ENCODE measurements around the gene IGSF3. TPM values are rescaled to one million over a fixed set of nuclear protein-coding genes. Genes with fewer than 3 reads are reported as not detected.

Gene IGSF3
- total RNA-seq, 1 donor from 2014 or later, result 37.1 TPM

DNA sequence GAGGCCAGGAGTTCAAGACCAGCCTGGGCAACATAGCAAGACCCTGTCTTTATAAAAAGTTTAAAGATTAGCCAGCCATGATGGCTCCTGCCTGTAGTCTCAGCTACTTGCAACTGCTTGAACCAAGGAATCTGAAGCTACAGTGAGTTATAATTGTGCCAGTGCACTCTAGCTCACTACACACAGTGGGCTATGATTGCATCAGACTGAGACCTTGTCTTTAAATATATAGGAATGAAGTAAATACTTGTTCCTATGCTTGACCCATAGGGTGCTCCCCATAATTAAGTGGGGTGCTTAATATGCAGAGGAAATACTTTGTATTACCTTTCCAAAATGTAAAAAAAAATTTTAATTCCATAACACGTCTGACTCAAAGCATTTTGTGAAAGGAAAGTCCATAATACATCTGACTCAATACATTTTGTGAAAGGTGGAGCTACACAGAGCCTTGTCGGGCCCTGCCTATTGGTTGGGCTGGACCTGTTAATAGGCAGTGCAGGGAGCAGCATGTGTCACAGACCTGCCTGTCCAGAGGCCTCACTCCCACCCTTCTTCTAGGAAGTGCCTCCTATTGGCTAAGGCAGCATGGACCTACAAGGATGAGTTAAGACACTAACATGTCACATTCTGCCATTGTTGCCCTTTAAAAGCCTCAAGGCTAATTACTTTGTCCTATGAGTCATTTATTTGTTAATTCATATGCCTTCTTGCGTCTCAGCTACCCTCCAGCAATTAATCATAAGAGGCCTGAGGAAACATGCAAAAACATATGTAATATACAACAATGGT is 130.3 kb downstream of the IGSF3 start:
- peak; percentile 99 for DNase-seq (ENCODE audit: low read depth)
- TF ChIP-seq, protein P1, sequence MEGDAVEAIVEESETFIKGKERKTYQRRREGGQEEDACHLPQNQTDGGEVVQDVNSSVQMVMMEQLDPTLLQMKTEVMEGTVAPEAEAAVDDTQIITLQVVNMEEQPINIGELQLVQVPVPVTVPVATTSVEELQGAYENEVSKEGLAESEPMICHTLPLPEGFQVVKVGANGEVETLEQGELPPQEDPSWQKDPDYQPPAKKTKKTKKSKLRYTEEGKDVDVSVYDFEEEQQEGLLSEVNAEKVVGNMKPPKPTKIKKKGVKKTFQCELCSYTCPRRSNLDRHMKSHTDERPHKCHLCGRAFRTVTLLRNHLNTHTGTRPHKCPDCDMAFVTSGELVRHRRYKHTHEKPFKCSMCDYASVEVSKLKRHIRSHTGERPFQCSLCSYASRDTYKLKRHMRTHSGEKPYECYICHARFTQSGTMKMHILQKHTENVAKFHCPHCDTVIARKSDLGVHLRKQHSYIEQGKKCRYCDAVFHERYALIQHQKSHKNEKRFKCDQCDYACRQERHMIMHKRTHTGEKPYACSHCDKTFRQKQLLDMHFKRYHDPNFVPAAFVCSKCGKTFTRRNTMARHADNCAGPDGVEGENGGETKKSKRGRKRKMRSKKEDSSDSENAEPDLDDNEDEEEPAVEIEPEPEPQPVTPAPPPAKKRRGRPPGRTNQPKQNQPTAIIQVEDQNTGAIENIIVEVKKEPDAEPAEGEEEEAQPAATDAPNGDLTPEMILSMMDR (IDR thresholded peaks at IDR 0.05; ENCODE audit: insufficient read depth, low read length, severe bottlenecking), result no peak
- Histone ChIP-seq H3K4me3 (ENCODE audit: low read depth, low read length) (no peak overlapping the region), H3K27me3 (ENCODE audit: control insufficient read depth, insufficient read depth, low read length) (no peaks in the 10 kb centered on the region), H3K36me3 (ENCODE audit: control insufficient read depth, insufficient read depth, low read length) (peaks cover 10% of the 10 kb centered on the region)
- FAIRE-seq, result peak; percentile 99

DNA sequence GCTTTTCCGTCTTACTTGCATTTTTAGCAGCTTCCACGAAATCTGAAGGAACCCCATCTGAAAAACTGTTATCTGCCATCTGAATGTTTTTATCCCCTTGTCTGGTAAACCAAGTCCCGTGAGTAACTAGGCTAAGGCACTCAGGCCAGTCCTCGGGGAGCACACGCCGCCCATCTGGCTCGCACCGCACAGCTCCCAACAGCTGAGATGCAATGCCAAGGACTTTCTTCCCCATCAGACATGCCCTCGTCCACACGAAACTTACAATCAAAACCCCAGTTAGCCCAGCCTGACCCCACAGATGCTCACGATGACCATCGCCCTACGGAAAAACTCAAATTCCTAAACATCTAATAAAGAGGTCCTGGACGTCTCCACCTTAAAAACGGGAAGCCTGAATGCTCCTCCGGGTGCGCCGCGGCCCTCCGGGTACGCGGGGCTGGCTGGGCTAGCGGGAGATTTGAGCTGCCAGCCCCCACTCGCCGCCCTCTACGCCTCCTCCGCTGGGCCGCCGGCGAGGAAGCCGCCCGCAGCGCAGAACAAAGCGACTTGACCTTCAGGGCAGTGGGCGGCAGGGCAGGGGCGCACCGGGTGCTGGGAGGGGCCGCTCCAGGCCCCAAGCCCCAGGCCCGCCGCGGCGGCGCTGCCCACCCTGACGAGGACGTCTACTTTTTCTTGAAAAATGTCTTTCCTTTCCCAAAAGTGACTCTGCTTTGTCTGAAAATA is 133.4 kb downstream of the IGSF3 start:
- H3K27me3 ChIP-seq (ENCODE audit: control insufficient read depth, insufficient read depth, low read length), result no peaks in the 10 kb centered on the region
- H3K36me3 ChIP-seq (ENCODE audit: control insufficient read depth, insufficient read depth, low read length), result peaks cover 10% of the 10 kb centered on the region
- TF ChIP-seq, protein P1 (IDR thresholded peaks at IDR 0.05; ENCODE audit: insufficient read depth, low read length, severe bottlenecking), result no peak
- no peak overlapping the region for H3K4me3 ChIP-seq (ENCODE audit: low read depth, low read length)
- DNase-seq (ENCODE audit: low read depth) (no peak), FAIRE-seq (no peak)

DNA sequence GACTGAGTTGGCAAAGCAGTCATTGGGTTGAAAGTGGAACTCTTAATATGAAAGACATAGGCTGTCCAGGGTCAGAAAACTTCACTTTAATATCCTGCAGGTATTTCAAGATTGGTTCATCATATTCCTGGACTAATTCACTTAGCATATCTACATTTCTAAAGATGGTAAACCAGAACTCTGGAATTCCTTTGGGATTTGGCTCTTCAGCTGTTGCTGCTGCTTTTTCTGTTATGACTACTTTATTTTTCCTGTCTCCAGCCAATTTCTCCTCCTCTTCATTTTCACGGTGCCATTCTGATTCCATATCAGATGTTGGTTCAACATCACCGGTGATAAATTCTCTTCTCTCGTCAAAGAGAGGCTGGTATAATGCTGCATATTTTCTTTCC is 134.1 kb downstream of the IGSF3 start:
- H3K36me3 ChIP-seq (ENCODE audit: control insufficient read depth, insufficient read depth, low read length), result peaks cover 10% of the 10 kb centered on the region
- FAIRE-seq (no peak), DNase-seq (ENCODE audit: low read depth) (no peak)
- H3K27me3 ChIP-seq (ENCODE audit: control insufficient read depth, insufficient read depth, low read length), result no peaks in the 10 kb centered on the region
- H3K4me3 ChIP-seq (ENCODE audit: low read depth, low read length), result no peak overlapping the region
- TF ChIP-seq, protein P1 (IDR thresholded peaks at IDR 0.05; ENCODE audit: insufficient read depth, low read length, severe bottlenecking), result no peak

DNA sequence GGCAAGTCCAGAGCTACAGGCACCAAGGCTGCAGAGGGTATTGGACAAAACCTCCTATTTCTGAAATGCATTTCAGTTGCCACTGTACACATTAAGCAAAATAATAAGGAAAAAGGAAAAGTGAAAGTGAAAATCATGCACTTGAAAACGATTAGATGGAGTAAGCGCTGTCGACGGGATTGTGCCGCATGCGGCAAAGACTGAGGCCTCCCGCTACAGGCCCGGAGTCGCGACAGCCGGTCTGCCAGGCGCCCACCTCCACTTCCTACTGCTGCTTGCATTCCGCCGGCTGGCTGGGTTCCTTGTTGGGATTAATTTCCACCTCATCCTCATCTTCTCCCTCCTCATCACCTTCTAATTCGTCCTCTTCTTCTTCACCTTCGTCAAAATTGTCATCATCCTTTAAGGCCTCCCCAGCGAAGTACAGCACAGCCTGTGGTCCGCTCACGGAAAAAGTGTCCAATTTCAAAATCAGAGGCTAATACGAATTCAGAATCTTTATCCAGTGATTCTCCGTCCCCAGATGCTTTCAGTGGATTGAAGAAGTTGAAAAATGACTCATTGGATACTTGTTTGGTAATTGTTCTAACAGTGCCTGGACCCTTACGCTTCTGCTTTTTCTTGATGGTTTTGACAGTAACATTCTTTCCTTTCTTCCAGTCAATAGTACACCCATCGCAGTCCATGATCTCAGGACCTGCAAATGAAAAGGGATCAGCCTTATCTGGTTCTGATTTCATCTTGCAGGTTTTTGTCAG is 134.7 kb downstream of the IGSF3 start:
- TF ChIP-seq, protein P1 (IDR thresholded peaks at IDR 0.05; ENCODE audit: insufficient read depth, low read length, severe bottlenecking), result no peak
- Histone ChIP-seq H3K27me3 (ENCODE audit: control insufficient read depth, insufficient read depth, low read length) (no peaks in the 10 kb centered on the region), H3K36me3 (ENCODE audit: control insufficient read depth, insufficient read depth, low read length) (peaks cover 10% of the 10 kb centered on the region), H3K4me3 (ENCODE audit: low read depth, low read length) (no peak overlapping the region)
- FAIRE-seq (no peak), DNase-seq (ENCODE audit: low read depth) (no peak)

DNA sequence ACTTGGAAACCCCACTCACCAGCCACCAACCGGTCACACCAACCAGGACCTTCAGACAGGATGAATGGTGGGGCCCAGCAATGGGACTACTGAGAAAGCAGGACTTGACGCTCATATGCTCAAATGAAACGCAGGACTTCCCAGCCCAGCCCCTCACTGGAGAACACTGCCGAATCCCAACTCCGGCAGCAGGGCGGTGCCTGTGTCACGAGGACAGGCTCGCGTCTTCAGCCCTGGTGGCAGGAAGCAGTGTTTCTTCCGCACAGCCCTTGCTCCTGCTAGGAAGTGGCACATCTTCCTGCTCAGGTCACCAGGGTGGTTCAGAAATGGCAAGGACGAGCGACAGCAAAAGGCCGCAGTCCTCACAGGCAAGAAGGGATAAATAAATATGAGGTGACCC is 135.6 kb downstream of the IGSF3 start:
- Histone ChIP-seq H3K27me3 (ENCODE audit: control insufficient read depth, insufficient read depth, low read length) (no peaks in the 10 kb centered on the region), H3K36me3 (ENCODE audit: control insufficient read depth, insufficient read depth, low read length) (peaks cover 10% of the 10 kb centered on the region), H3K4me3 (ENCODE audit: low read depth, low read length) (no peak overlapping the region)
- TF ChIP-seq, protein P1 (IDR thresholded peaks at IDR 0.05; ENCODE audit: insufficient read depth, low read length, severe bottlenecking), result no peak
- FAIRE-seq (no peak), DNase-seq (ENCODE audit: low read depth) (no peak)

Data from bronchial epithelial cell (primary cell).